OCI-LY7 (cell line): ENCODE data around the gene ZNF462. TPM values are rescaled to one million over a fixed set of nuclear protein-coding genes. Genes with fewer than 3 reads are reported as not detected.

ENCODE experiments used
- BruUV-seq: library from RNA; stranded (reverse); fragments of 400-500 nt; replicated peaks from 2 replicates; lab custom pipeline; 2021; lab: Mats Ljungman, UMichigan
- CTCF ChIA-PET: fragments of 300-600 bp; sonication (Branson Sonifier 250); formaldehyde crosslinking; loops from one replicate; lab custom pipeline; 2022; ENCODE audit warnings: antibody characterized with exemption; ENCODE audit not compliant: unreplicated experiment; lab: Charles Lee
- POLR2A ChIA-PET: fragments of 300-600 bp; sonication (Branson Sonifier 250); formaldehyde crosslinking; loops from one replicate; lab custom pipeline; 2022; ENCODE audit warnings: antibody characterized with exemption; lab: Charles Lee
- DNase-seq: peaks from one replicate; pipeline ENCODE4 v3.0.0-alpha.2; 2015; ENCODE audit warnings: low spot score
- H2AFZ ChIP-seq: fragments of 200-600 bp; sonication (generic), shearing (Covaris generic); 2 replicates; pipeline ENCODE4 v1.6.1; 2014; ENCODE audit warnings: mild to moderate bottlenecking, antibody characterized with exemption, low read length, moderate library complexity
- H3K27ac ChIP-seq: fragments of 200-600 bp; sonication (generic); 2 replicates; pipeline ENCODE4 v1.5.1; 2014; ENCODE audit warnings: mixed run types, low read depth, mild to moderate bottlenecking, moderate library complexity, low read length, inconsistent platforms; ENCODE audit not compliant: poor library complexity, severe bottlenecking
- H3K36me3 ChIP-seq: fragments of 200-600 bp; sonication (generic); 2 replicates; pipeline ENCODE4 v1.6.1; 2014; ENCODE audit warnings: mild to moderate bottlenecking, antibody characterized with exemption, low read length, moderate library complexity, mixed read lengths; ENCODE audit not compliant: insufficient read depth
- H3K4me1 ChIP-seq: fragments of 200-600 bp; sonication (generic); 2 replicates; pipeline ENCODE4 v1.5.1; 2014; ENCODE audit warnings: mild to moderate bottlenecking, low read length; ENCODE audit not compliant: insufficient read depth, poor library complexity, severe bottlenecking
- H3K4me2 ChIP-seq: fragments of 200-600 bp; sonication (generic); 2 replicates; pipeline ENCODE4 v1.6.1; 2014; ENCODE audit warnings: mild to moderate bottlenecking, low read length
- H3K4me3 ChIP-seq: fragments of 200-600 bp; sonication (generic); 2 replicates; pipeline ENCODE4 v1.5.1; 2014; ENCODE audit warnings: mild to moderate bottlenecking, low read depth, low read length; ENCODE audit not compliant: poor library complexity, severe bottlenecking
- H3K79me2 ChIP-seq: fragments of 200-600 bp; sonication (generic); 2 replicates; pipeline ENCODE4 v1.6.1; 2016; ENCODE audit warnings: low read depth, mild to moderate bottlenecking, low read length, moderate library complexity, mixed read lengths; ENCODE audit not compliant: insufficient read depth
- H3K9me2 ChIP-seq: fragments of 200-600 bp; sonication (generic); 2 replicates; pipeline ENCODE4 v1.6.1; 2016; ENCODE audit warnings: mild to moderate bottlenecking, low read length, mixed read lengths; ENCODE audit not compliant: insufficient read depth
- H3K9me3 ChIP-seq: fragments of 200-600 bp; sonication (generic); 2 replicates; pipeline ENCODE4 v1.6.1; 2014; ENCODE audit warnings: mild to moderate bottlenecking, mixed run types, low read length, mixed read lengths
- H4K20me1 ChIP-seq: fragments of 200-600 bp; sonication (generic); 2 replicates; pipeline ENCODE4 v1.6.1; 2014; ENCODE audit warnings: mild to moderate bottlenecking, antibody characterized with exemption, low read length, moderate library complexity, mixed read lengths; ENCODE audit not compliant: insufficient read depth
- CTCF ChIP-seq: fragments of 200-600 bp; sonication (generic); conservative IDR thresholded peaks from 2 replicates; pipeline ENCODE4 v1.5.1; 2014; ENCODE audit warnings: mild to moderate bottlenecking, antibody characterized with exemption, low read length, moderate library complexity, mixed read lengths
- EZH2phosphoT487 ChIP-seq: fragments of 200-600 bp; sonication (generic); IDR thresholded peaks from 2 replicates; pipeline ENCODE4 v1.6.1; 2018; ENCODE audit warnings: low read depth, borderline replicate concordance, mild to moderate bottlenecking, mixed run types, antibody characterized with exemption, low read length, moderate library complexity, mixed read lengths
- intact Hi-C: fragments of 100-400 bp; cut with micrococcal nuclease; formaldehyde crosslinking; loops from one replicate; pipeline ENCODE4 v1.10.0; 2022; ENCODE audit not compliant: unreplicated experiment
- total RNA-seq, 2 experiments: library from RNA; depleted of rRNA in 1 of 2; stranded (reverse); fragments of >200 nt in 1 of 2; shearing (Covaris generic) in 1 of 2; gene quantifications; 2 replicates each; pipeline ENCODE4 v1.2.3, GENCODE V29; 2014 to 2022

ZNF462 gene
- total RNA-seq, 2 experiments from 2014 or later: 0.88 to 1.1 TPM

GRCh38 chr9:106934442-106935238, 71.7 kb downstream of the ZNF462 start:
- Histone ChIP-seq H3K4me1 (no peaks in the 10 kb centered on the region), H4K20me1 (no peaks in the 10 kb centered on the region), H3K9me2 (no peaks in the 10 kb centered on the region; the same call in 1 of the 2 replicates), H3K79me2 (no peaks in the 10 kb centered on the region), H2AFZ (no peak overlapping the region), H3K4me2 (no peak overlapping the region), H3K36me3 (no peaks in the 10 kb centered on the region), H3K27ac (no peak overlapping the region), H3K9me3 (no peaks in the 10 kb centered on the region), H3K4me3 (no peak overlapping the region)
- DNase-seq: no peak
- intact Hi-C loops: no loop called here
- BruUV-seq: no TSS peak
- CTCF ChIA-PET: no interaction called here
- TF ChIP-seq EZH2phosphoT487 (no peak), CTCF (no peak)
- POLR2A ChIA-PET: no interaction called here

GRCh38 chr9:106936680-106937079, 73.7 kb downstream of the ZNF462 start:
- H3K36me3 ChIP-seq: no peaks in the 10 kb centered on the region
- H3K9me2 ChIP-seq: no peaks in the 10 kb centered on the region; the same call in 1 of the 2 replicates
- no peaks in the 10 kb centered on the region for H3K9me3 ChIP-seq
- H4K20me1 ChIP-seq: no peaks in the 10 kb centered on the region
- ChIA-PET CTCF (no interaction called here), POLR2A (no interaction called here)
- BruUV-seq: no TSS peak
- intact Hi-C loops: no loop called here
- H3K4me3 ChIP-seq: no peak overlapping the region
- no peak for DNase-seq
- H2AFZ ChIP-seq: no peak overlapping the region
- TF ChIP-seq EZH2phosphoT487 (no peak), CTCF (no peak)
- no peak overlapping the region for H3K27ac ChIP-seq
- H3K79me2 ChIP-seq: no peaks in the 10 kb centered on the region
- no peak overlapping the region for H3K4me2 ChIP-seq
- no peaks in the 10 kb centered on the region for H3K4me1 ChIP-seq

GRCh38 chr9:106941916-106942315, 79.0 kb downstream of the ZNF462 start:
- POLR2A ChIA-PET: no interaction called here
- Histone ChIP-seq H3K4me2 (no peak overlapping the region), H3K4me1 (no peaks in the 10 kb centered on the region), H4K20me1 (no peaks in the 10 kb centered on the region), H2AFZ (no peak overlapping the region), H3K9me2 (no peaks in the 10 kb centered on the region), H3K79me2 (no peaks in the 10 kb centered on the region), H3K27ac (no peak overlapping the region), H3K9me3 (no peaks in the 10 kb centered on the region), H3K4me3 (no peak overlapping the region), H3K36me3 (no peaks in the 10 kb centered on the region)
- intact Hi-C loops: no loop called here
- no TSS peak for BruUV-seq
- CTCF ChIA-PET: no interaction called here
- DNase-seq: no peak
- TF ChIP-seq CTCF (no peak), EZH2phosphoT487 (no peak)
